SK-N-MC (cell line): ENCODE results near the gene CYLC2.

Source experiments
- DNase-seq: peaks from one replicate; pipeline ENCODE4 v3.0.0-alpha.2; 2011; ENCODE audit warnings: low read depth, low spot score
- H3K27ac ChIP-seq: fragments of 200-600 bp; sonication (generic); 2 replicates; pipeline ENCODE4 v1.5.1; 2016; ENCODE audit warnings: mixed run types
- H3K36me3 ChIP-seq: fragments of 200-600 bp; sonication (generic); 2 replicates; pipeline ENCODE4 v1.6.1; 2017; ENCODE audit warnings: antibody characterized with exemption, low read length, mixed read lengths; ENCODE audit not compliant: insufficient read depth
- H3K4me3 ChIP-seq: fragments of 200-600 bp; sonication (generic); 2 replicates; pipeline ENCODE4 v1.5.1; 2016
- H3K9ac ChIP-seq: fragments of 200-600 bp; sonication (generic); 2 replicates; pipeline ENCODE4 v1.8.0; 2017; ENCODE audit warnings: mixed run types, mixed read lengths; ENCODE audit not compliant: insufficient read length
- H3K9me3 ChIP-seq: fragments of 200-600 bp; sonication (generic); 2 replicates; pipeline ENCODE4 v1.6.1; 2017; ENCODE audit warnings: low read depth, mild to moderate bottlenecking, antibody characterized with exemption, low read length, moderate library complexity, mixed read lengths
- EZH2 ChIP-seq: fragments of 200-600 bp; sonication (generic); IDR thresholded peaks from one replicate; pipeline ENCODE4 v1.6.1; 2017; ENCODE audit warnings: antibody characterized with exemption
- FOXP2 ChIP-seq: optimal IDR thresholded peaks from 2 replicates; pipeline ENCODE3; 2011; ENCODE audit warnings: mild to moderate bottlenecking, moderate library complexity; ENCODE audit not compliant: insufficient read depth; ENCODE audit errors: extremely low read length, control extremely low read depth
- POLR2AphosphoS5 ChIP-seq: IDR thresholded peaks from 2 replicates; pipeline ENCODE4 v1.6.1; 2012; ENCODE audit warnings: mild to moderate bottlenecking, low read depth, low read length, borderline replicate concordance

Gene CYLC2

DNA sequence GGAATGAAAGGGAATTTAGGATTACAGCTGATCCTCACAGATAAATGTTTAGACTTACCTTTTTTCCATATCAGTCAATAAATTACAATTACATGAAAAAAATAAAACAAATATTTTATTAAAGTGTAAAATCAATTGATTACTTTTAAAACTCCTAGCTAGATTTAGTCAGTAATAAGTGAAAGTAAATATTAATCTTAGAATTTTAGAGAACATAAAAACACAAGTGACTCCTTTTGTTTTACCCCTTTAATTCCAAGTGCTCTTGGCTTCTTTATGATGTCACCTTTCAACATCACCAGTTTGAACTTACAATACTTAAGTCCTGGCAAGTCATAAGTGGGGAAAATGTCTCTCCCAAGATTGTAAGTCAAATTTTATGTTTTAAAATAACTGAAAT, at the start of gene CYLC2:
TSS of gene CYLC2 (plus strand) at position 301 of the 400 bp plus-strand sequence. CDS start at position 349, 48 bp downstream.
- no peak for DNase-seq
- Histone ChIP-seq H3K36me3 (no peaks in the 10 kb centered on the region), H3K4me3 (no peak within 1 kb of the TSS), H3K27ac (no peak within 1 kb of the TSS), H3K9ac (no peak within 1 kb of the TSS), H3K9me3 (no peaks in the 10 kb centered on the region)
- no peak for TF ChIP-seq EZH2
- TF ChIP-seq FOXP2: no peak
- TF ChIP-seq POLR2AphosphoS5: no peak

DNA sequence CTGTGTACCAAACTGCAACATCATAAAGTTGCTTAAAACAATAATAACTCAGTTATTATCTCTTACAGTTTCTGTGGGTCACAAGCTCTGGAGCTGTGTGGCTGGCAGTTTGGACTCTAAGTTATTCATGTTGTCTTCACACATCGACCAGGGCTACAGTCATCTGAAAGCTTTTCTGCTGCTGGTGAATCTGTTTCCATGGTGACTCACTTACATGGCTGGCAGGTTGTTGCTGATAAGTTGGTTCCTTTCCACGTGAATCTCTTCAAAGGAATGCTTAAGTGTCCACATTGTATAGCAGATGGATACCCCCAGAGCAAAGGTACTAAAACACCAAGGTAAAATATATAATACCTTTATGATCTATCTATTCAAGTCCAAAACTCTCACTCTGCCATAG, 44.8 kb upstream of the CYLC2 start:
- TF ChIP-seq FOXP2 (no peak), EZH2 (no peak), POLR2AphosphoS5 (no peak)
- H3K9ac ChIP-seq: no peak overlapping the region
- H3K27ac ChIP-seq: no peak overlapping the region
- no peaks in the 10 kb centered on the region for H3K9me3 ChIP-seq
- no peak overlapping the region for H3K4me3 ChIP-seq
- no peak for DNase-seq
- no peaks in the 10 kb centered on the region for H3K36me3 ChIP-seq

GRCh38 chr9:102966999-102967398, 28.1 kb upstream of the CYLC2 start:
- DNase-seq: no peak
- Histone ChIP-seq H3K27ac (no peak overlapping the region), H3K9me3 (no peaks in the 10 kb centered on the region)

DNA sequence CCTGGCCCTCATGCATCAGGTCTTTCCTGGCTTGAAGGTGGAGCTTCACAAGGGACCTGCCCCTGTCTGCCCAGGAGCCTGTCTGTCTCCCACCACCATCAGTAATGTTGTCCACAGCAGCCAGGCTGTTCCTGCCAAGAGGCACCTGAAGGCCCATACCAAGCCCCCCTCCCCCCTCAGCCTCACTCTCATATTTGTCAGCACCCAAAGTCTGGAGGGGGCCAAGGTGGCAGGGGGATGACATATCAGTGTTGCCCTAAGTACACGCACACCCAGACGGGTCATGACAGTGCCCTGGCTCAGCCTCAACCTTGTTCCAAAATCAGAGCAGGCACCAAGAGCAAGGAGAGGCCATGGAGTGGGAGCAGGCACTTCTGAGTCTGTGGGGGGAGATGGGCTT, 27.2 kb upstream of the CYLC2 start:
- H3K9me3 ChIP-seq: no peaks in the 10 kb centered on the region
- no peak overlapping the region for H3K27ac ChIP-seq
- no peaks in the 10 kb centered on the region for H3K36me3 ChIP-seq
- no peak for TF ChIP-seq POLR2AphosphoS5
- no peak for TF ChIP-seq FOXP2
- TF ChIP-seq EZH2: no peak
- no peak overlapping the region for H3K9ac ChIP-seq
- H3K4me3 ChIP-seq: no peak overlapping the region
- no peak for DNase-seq

More at GRCh38 chr9:102966999-102967398, 28.1 kb upstream of the CYLC2 start:
- no peak for TF ChIP-seq POLR2AphosphoS5
- Histone ChIP-seq H3K36me3 (no peaks in the 10 kb centered on the region), H3K9ac (no peak overlapping the region), H3K4me3 (no peak overlapping the region)

DNA sequence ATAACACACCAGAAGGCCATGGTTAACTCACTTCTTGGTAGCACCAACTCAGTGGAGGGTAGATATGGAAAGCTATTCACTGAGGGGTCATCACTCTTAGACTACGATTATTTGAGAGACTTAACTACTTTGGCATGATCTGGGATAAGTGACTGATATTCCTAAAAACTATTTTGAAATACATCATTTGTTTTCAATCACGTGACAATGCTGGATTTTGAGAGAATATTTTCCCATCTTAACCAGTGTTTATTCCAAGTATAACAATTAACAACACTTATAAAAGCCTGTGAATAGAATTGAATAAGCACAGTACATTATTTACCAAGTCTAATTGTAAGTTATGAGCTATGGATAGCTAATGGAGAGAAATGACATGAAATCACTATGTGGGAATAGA, 22.4 kb upstream of the CYLC2 start:
- Histone ChIP-seq H3K4me3 (no peak overlapping the region), H3K9me3 (no peaks in the 10 kb centered on the region), H3K27ac (no peak overlapping the region), H3K9ac (no peak overlapping the region), H3K36me3 (no peaks in the 10 kb centered on the region)
- no peak for TF ChIP-seq EZH2
- no peak for TF ChIP-seq POLR2AphosphoS5
- no peak for TF ChIP-seq FOXP2
- DNase-seq: no peak

DNA sequence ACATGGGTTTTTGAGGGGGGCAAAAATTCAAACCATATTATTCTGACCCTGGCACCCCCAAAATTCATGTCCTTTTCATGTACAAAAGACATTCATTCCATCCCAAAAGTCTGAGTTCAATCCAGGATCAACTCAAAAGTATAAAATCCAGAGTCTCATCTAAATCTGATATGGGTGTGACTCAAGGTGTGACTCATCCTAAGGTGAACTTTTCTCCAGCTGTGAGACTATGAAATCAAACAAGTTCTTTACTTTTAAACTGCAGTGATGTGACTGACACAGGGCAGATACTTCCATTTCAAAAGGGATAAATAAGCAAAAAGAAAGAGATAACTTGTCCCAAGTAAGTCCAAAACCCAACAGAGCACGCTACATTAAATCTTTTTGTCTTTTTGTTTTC, 20.6 kb upstream of the CYLC2 start:
- no peak overlapping the region for H3K27ac ChIP-seq
- TF ChIP-seq POLR2AphosphoS5 (no peak), EZH2 (no peak), FOXP2 (no peak)
- no peak overlapping the region for H3K9ac ChIP-seq
- no peak overlapping the region for H3K4me3 ChIP-seq
- H3K36me3 ChIP-seq: no peaks in the 10 kb centered on the region
- H3K9me3 ChIP-seq: no peaks in the 10 kb centered on the region
- DNase-seq: no peak

DNA sequence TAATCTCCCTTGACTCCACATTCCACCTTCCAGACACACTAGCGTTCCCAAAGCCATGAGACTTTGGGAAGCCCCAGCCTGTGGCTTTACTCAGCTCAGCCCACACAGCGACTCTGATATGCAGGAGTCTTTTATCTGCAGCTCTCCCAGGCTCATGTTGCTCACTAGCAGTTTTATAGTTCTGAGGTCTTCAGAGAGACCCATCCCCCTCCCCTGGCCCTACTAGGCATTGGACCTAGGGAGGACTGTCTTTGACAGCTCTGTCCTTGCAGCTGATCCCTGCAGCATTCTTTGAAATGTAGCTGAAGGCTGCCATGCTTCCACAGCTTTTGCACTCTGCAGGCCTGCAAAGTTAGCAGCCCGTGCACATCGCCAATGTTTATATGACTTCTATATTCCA, 19.9 kb upstream of the CYLC2 start:
- no peaks in the 10 kb centered on the region for H3K9me3 ChIP-seq
- H3K4me3 ChIP-seq: no peak overlapping the region
- no peak overlapping the region for H3K27ac ChIP-seq
- DNase-seq: no peak
- no peaks in the 10 kb centered on the region for H3K36me3 ChIP-seq
- H3K9ac ChIP-seq: no peak overlapping the region
- TF ChIP-seq EZH2: no peak
- TF ChIP-seq FOXP2: no peak

DNA sequence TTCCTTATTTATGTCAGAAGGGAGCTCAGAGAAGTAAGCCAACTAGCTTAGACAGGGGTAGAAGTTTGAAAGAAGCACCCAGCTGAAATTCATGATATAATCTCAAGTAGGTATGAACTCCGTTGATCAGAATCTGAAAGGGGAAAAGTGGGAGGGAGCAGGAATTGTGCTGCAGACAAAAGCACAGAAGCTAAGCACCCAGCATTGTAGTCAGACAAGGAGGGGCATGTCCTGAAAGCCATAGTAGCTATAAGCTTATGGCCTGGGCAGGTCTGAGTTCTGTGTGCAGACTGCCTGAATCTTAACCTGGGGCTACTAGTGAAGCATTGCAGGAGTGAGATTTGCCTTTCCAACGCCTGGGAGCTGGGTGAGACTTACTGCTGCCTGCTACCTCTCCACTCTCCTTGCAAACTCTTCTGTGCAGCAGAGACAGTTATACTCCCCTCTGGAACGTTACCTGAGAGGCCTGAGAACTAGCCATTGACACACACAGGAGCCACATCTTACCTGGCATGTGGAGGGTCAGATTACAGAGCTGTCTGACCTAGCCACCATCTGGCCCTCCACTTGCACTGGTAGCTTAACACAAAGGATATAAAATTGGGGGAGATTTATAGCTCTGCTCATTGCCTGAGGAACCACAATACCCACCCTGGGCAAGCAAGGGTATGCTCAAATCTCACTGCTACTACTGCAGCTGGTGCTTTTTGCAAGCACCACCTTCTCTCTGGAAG, 9.8 kb upstream of the CYLC2 start:
- Histone ChIP-seq H3K9ac (no peak overlapping the region), H3K36me3 (no peaks in the 10 kb centered on the region), H3K27ac (no peak overlapping the region), H3K9me3 (no peaks in the 10 kb centered on the region), H3K4me3 (no peak overlapping the region)
- TF ChIP-seq FOXP2 (no peak), POLR2AphosphoS5 (no peak), EZH2 (no peak)
- no peak for DNase-seq

- no peak for TF ChIP-seq EZH2
- TF ChIP-seq POLR2AphosphoS5: no peak
- TF ChIP-seq FOXP2: no peak
- Histone ChIP-seq H3K27ac (no peak overlapping the region), H3K9ac (no peak overlapping the region), H3K9me3 (no peaks in the 10 kb centered on the region), H3K36me3 (no peaks in the 10 kb centered on the region), H3K4me3 (no peak overlapping the region)
- DNase-seq: no peak
Observed at GRCh38 chr9:102986425-102986824, 8.7 kb upstream of the CYLC2 start.
